DND-41 (cell line): ENCODE results near the gene GBA3.

Experiments used
- ATAC-seq: fragments of 200-7000 bp; cut with Tn5 transposase; 3 replicates; pipeline ENCODE4 v1.9.1; 2021; ENCODE audit warnings: low read depth; ENCODE audit not compliant: insufficient read depth
- DNase-seq: peaks from one replicate; pipeline ENCODE4 v3.0.0-alpha.2; 2020
- H2AFZ ChIP-seq: 2 replicates; pipeline ENCODE4 v1.6.0; 2012; ENCODE audit warnings: low read depth, low read length
- H3K27ac ChIP-seq: 2 replicates; pipeline ENCODE4 v1.5.1; 2012; ENCODE audit warnings: low read length, inconsistent platforms
- H3K27me3 ChIP-seq: fragments of 200-600 bp; sonication (generic); 2 replicates; pipeline ENCODE4 v1.6.0; 2012; ENCODE audit warnings: low read length, mild to moderate bottlenecking, inconsistent platforms; ENCODE audit not compliant: insufficient read depth, poor library complexity
- H3K36me3 ChIP-seq: 2 replicates; pipeline ENCODE4 v1.5.1; 2012; ENCODE audit warnings: low read length, inconsistent platforms; ENCODE audit not compliant: insufficient read depth
- H3K4me1 ChIP-seq: 2 replicates; pipeline ENCODE4 v1.5.1; 2012; ENCODE audit warnings: mild to moderate bottlenecking, low read length; ENCODE audit not compliant: insufficient read depth
- H3K4me2 ChIP-seq: 2 replicates; pipeline ENCODE4 v1.6.0; 2012; ENCODE audit warnings: mild to moderate bottlenecking, moderate library complexity, low read length, inconsistent platforms; ENCODE audit not compliant: insufficient read depth
- H3K4me3 ChIP-seq, 2 experiments: fragments of 200-600 bp in 1 of 2; shearing (Covaris generic) in 1 of 2; 2 replicates each; pipeline ENCODE4 v1.5.1; 2012 to 2016; ENCODE audit warnings: inconsistent platforms in 2 of 2, low read length in 2 of 2, mild to moderate bottlenecking in 2 of 2, low read depth in 1 of 2, moderate library complexity in 1 of 2
- H3K79me2 ChIP-seq: 2 replicates; pipeline ENCODE4 v1.6.0; 2012; ENCODE audit warnings: low read length, inconsistent platforms; ENCODE audit not compliant: insufficient read depth
- H3K9ac ChIP-seq: 2 replicates; pipeline ENCODE4 v1.6.0; 2012; ENCODE audit warnings: low read depth, mild to moderate bottlenecking, inconsistent platforms, low read length, moderate library complexity
- H3K9me3 ChIP-seq: 2 replicates; pipeline ENCODE4 v1.5.1; 2012; ENCODE audit warnings: low read length, moderate library complexity, mild to moderate bottlenecking, inconsistent platforms; ENCODE audit not compliant: insufficient read depth, severe bottlenecking
- H4K20me1 ChIP-seq: 2 replicates; pipeline ENCODE4 v1.6.0; 2012; ENCODE audit warnings: low read length; ENCODE audit not compliant: insufficient read depth
- CTCF ChIP-seq: IDR thresholded peaks from 2 replicates; pipeline ENCODE4 v1.5.1; 2012; ENCODE audit warnings: borderline replicate concordance, low read length, moderate library complexity, mild to moderate bottlenecking; ENCODE audit not compliant: poor library complexity, severe bottlenecking; ENCODE audit errors: extremely low read depth
- EZH2 ChIP-seq: IDR thresholded peaks from 3 replicates; pipeline ENCODE4 v1.6.1; 2012; ENCODE audit warnings: borderline replicate concordance, low read depth, mild to moderate bottlenecking, moderate library complexity, low read length, inconsistent platforms; ENCODE audit not compliant: severe bottlenecking

The GBA3 gene

GRCh38 chr4:22695917-22696316 lies 3.2 kb downstream of the GBA3 start:
- Histone ChIP-seq H3K27me3 (no peaks in the 10 kb centered on the region), H3K36me3 (no peaks in the 10 kb centered on the region), H3K9ac (no peak overlapping the region), H3K9me3 (no peaks in the 10 kb centered on the region), H3K4me3 (no peak overlapping the region), H3K27ac (no peak overlapping the region), H3K4me2 (no peak overlapping the region), H3K79me2 (no peaks in the 10 kb centered on the region), H4K20me1 (no peaks in the 10 kb centered on the region), H3K4me1 (no peaks in the 10 kb centered on the region), H2AFZ (no peak overlapping the region)
- TF ChIP-seq CTCF (no peak), EZH2 (no peak)
- ATAC-seq (no peak), DNase-seq (no peak)

DNA sequence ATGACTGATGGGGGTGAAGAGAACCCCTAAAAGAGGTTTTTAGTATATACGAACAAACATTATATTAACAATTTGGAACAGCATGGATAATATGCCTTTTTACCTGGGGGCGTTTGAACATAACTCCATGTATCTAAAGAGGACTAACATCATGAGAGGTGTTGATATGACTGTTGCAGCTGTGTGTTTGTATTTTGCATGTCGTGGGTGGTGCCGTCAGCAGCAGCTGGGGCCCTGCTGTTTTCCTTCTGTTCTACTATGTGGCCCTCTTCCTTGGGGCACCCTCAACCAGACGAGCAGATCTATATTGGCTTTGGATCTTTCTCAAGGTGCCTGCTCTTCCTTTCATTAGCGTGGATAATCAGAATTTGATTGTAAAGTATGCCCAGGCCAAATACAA lies 11.2 kb downstream of the GBA3 start:
- H3K36me3 ChIP-seq: no peaks in the 10 kb centered on the region
- no peak overlapping the region for H3K4me2 ChIP-seq
- H3K27me3 ChIP-seq: no peaks in the 10 kb centered on the region
- no peaks in the 10 kb centered on the region for H4K20me1 ChIP-seq
- H3K4me3 ChIP-seq: no peak overlapping the region
- TF ChIP-seq EZH2: no peak
- no peak for TF ChIP-seq CTCF
- H3K27ac ChIP-seq: no peak overlapping the region
- H3K9ac ChIP-seq: no peak overlapping the region
- no peak overlapping the region for H2AFZ ChIP-seq
- H3K4me1 ChIP-seq: no peaks in the 10 kb centered on the region
- H3K79me2 ChIP-seq: no peaks in the 10 kb centered on the region
- DNase-seq (no peak), ATAC-seq (no peak)
- no peaks in the 10 kb centered on the region for H3K9me3 ChIP-seq

- H3K79me2 ChIP-seq: no peaks in the 10 kb centered on the region
- TF ChIP-seq EZH2 (no peak), CTCF (no peak)
- no peak overlapping the region for H3K4me2 ChIP-seq
- DNase-seq (no peak), ATAC-seq (no peak)
- H4K20me1 ChIP-seq: no peaks in the 10 kb centered on the region
- H3K9ac ChIP-seq: no peak overlapping the region
- H3K4me1 ChIP-seq: no peaks in the 10 kb centered on the region
- no peak overlapping the region for H2AFZ ChIP-seq
- H3K27me3 ChIP-seq: no peaks in the 10 kb centered on the region
- no peaks in the 10 kb centered on the region for H3K9me3 ChIP-seq
- H3K27ac ChIP-seq: no peak overlapping the region
- H3K4me3 ChIP-seq: no peak overlapping the region
- H3K36me3 ChIP-seq: no peaks in the 10 kb centered on the region
Observed at GRCh38 chr4:22707390-22707789, 14.7 kb downstream of the GBA3 start.

DNA sequence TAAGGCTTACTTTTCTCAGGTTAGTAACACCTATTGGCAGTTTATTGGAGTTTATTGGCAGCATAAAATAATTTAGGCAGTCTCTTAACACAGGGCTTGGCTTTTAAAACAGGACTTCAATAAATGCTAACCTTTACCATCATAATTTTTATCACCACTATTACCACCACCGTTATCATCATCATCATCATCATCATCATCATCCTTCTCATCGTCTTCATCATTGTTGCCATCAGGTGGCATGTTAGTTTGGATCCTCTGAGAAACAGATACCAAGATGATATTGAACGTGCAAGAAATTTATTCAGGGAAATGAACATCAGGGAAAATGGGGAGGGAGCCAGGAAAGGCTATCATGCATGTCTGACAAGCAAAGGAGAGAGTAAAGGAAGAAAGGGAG lies 16.2 kb downstream of the GBA3 start:
- Histone ChIP-seq H3K9me3 (no peaks in the 10 kb centered on the region), H3K27me3 (no peaks in the 10 kb centered on the region), H3K9ac (no peak overlapping the region), H3K4me1 (no peaks in the 10 kb centered on the region), H3K36me3 (no peaks in the 10 kb centered on the region), H3K27ac (no peak overlapping the region), H4K20me1 (no peaks in the 10 kb centered on the region), H2AFZ (no peak overlapping the region), H3K4me3 (no peak overlapping the region), H3K4me2 (no peak overlapping the region), H3K79me2 (no peaks in the 10 kb centered on the region)
- DNase-seq (no peak), ATAC-seq (no peak)
- no peak for TF ChIP-seq EZH2
- TF ChIP-seq CTCF: no peak
